MG63 (cell line): ENCODE results near the gene TBC1D8B. TPM values are rescaled to one million over a fixed set of nuclear protein-coding genes. Genes with fewer than 3 reads are reported as not detected.
"Not testable (repeated sequence)": the region's sequence is repeated elsewhere in the genome, so short reads cannot be mapped to it uniquely, and the experiment has no call there.

Experiments used
- DNase-seq: peaks from one replicate; pipeline ENCODE4 v3.0.0-alpha.2; 2020
- H3K27me3 ChIP-seq: fragments of 250-450 bp; sonication (Bioruptor Pico); 2 replicates; pipeline ENCODE4 v1.5.1; 2020; ENCODE audit warnings: mild to moderate bottlenecking, moderate library complexity
- H3K36me3 ChIP-seq: fragments of 250-450 bp; sonication (Bioruptor Pico); 2 replicates; pipeline ENCODE4 v1.5.1; 2020; ENCODE audit warnings: mild to moderate bottlenecking, moderate library complexity
- H3K4me3 ChIP-seq: fragments of 250-450 bp; sonication (Bioruptor Pico); 2 replicates; pipeline ENCODE4 v1.5.1; 2020; ENCODE audit warnings: mild to moderate bottlenecking, moderate library complexity
- H3K9me3 ChIP-seq: fragments of 250-450 bp; sonication (Bioruptor Pico); 2 replicates; pipeline ENCODE4 v1.5.1; 2020; ENCODE audit warnings: mild to moderate bottlenecking, moderate library complexity
- total RNA-seq: library from RNA; depleted of rRNA; stranded (reverse); fragments of >200 nt; shearing (Covaris generic); gene quantifications from 2 replicates; pipeline ENCODE4 v1.2.3, GENCODE V29; 2014; ENCODE audit warnings: low replicate concordance; rRNA removed

The TBC1D8B gene
- 0.82 and 2.5 TPM in 2 replicates for total RNA-seq

DNA sequence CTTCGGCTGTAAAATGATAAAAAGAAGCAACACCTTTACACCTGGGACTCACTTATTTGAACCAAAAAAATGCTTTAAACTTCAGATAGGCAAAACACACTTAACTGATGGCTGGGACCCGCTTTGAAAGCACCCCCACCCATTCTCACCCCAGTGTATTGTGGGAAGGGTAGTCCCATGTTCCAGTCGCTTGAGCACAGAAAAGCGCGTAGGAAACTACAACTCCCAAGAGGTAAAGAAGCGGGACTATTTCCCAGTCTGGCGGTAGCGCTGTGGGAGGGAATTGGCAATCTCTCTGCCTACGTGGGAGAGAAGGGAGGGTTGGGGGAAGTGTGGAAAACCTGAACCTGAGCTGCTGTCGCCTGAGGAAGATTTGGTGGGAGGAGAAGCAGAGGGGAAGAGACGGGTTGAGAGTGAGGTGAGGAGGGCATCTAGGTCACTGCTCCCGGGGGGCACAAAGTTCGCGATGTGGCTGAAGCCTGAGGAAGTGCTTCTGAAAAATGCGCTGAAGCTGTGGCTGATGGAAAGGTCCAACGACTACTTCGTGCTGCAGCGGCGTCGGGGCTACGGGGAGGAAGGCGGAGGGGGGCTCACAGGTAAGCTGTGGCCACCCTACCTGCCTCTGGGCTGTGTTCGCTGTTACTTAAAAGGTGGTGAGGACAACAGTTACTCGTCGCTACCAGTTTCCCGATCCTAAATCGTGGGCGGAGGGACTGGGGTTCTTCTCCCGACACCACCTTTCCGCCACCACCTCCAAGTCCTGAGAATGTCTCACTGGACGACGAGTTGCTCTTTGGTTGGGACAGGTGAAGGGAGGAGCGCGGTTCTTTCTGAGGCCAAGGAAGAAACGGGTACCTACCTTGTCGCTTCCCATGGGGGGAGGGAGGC is at the start of gene TBC1D8B:
Gene TBC1D8B, plus strand, starts transcription at position 286 of the 888 bp plus-strand sequence. Its CDS starts 181 bp downstream, at position 467.
- Histone ChIP-seq H3K9me3 (no peaks in the 10 kb centered on the region), H3K4me3 (peak within 1 kb of the TSS; percentile 68), H3K27me3 (no peaks in the 10 kb centered on the region), H3K36me3 (no peaks in the 10 kb centered on the region)
- DNase-seq, result peak; percentile 77

DNA sequence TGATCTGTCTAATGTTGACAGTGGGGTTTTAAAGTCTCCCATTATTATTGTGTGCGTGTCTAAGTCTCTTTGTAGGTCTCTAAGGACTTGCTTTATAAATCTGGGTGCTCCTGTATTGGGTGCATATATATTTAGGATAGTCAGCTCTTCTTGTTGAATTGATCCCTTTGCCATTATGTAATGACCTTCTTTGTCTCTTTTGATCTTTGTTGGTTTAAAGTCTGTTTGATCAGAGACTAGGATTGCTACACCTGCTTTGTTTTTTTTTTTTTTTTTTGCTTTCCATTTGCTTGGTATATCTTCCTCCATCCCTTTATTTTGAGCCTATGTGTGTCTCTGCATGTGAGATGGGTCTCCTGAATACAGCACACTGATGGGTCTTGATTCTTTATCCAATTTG is 33.2 kb upstream of the TBC1D8B start:
- not testable (repeated sequence) for H3K36me3 ChIP-seq, H3K9me3 ChIP-seq, DNase-seq, H3K4me3 ChIP-seq, H3K27me3 ChIP-seq

DNA sequence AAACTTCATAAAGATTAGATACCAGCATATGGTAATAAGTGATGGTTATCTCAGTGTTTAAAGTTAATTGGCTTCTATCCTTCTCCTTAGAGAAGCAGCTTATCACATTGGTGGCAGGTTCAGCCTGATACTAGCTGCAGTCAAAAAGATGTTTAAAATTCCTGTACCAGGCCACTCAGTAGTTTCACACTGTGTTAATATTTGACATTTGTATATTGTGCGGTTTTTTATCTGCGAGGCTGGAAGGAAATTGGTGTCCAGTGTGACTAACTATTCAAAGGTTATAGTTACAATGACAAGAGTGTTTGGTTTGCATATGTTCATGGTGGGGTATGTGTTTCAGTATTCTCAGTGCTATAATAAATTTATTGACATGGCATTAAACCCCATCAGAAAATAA is 27.5 kb upstream of the TBC1D8B start:
- H3K27me3 ChIP-seq, result no peaks in the 10 kb centered on the region
- H3K4me3 ChIP-seq, result no peak overlapping the region
- no peaks in the 10 kb centered on the region for H3K9me3 ChIP-seq
- DNase-seq, result no peak
- no peaks in the 10 kb centered on the region for H3K36me3 ChIP-seq

DNA sequence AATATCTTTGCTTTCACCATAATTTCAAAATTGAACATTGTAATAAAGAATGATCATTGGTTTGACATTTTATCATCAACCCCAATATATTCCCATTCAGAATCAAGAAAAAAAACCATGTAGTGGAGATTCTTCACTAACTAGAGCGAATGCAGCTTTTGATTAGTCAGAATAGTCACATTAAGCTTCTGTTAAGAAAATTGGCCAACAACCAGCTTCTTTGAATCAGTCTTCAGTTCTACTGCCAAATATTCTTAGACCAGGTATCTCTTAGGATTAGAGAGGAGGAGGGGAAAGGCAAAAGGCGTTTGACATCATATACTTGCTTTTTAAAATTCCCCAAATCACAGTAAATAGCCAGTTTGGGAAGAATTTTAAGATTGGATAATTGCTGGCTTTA is 22.2 kb upstream of the TBC1D8B start:
- Histone ChIP-seq H3K9me3 (no peaks in the 10 kb centered on the region), H3K27me3 (no peaks in the 10 kb centered on the region), H3K4me3 (no peak overlapping the region), H3K36me3 (no peaks in the 10 kb centered on the region)
- no peak for DNase-seq

DNA sequence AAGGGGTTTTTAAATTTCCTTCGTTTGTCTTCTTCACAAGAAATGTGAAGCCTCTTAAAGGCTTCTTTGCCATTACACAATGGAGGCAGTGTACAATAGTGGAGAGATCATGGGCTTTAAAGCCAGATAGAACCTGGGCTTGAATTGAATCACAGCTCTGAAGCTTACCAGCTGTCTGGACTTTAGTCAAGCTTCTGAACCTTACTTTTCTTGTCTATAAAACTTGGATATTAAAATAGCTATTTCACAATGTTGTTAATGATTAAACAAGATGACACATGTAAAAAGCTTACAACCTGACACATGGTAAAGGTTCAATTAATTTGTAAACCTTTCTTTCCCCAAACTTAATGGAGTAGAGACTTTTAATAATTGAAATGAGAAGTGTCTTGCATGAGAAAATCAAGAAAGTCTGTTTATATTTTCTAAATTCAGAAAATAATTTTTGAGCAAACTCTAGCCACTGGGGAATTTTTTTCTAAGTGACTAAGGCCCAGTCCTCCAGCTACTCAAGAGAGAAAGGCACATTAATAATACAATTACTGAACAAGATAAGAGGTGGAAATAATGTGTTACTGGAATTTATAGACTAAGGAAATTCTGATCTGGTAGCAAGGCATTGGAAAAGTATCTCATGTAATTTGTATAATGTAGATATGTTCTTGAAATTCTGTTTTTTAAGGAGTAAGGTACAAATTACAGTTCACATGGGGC is 21.7 kb upstream of the TBC1D8B start:
- no peaks in the 10 kb centered on the region for H3K9me3 ChIP-seq
- no peak overlapping the region for H3K4me3 ChIP-seq
- DNase-seq, result no peak
- H3K27me3 ChIP-seq, result no peaks in the 10 kb centered on the region
- H3K36me3 ChIP-seq, result no peaks in the 10 kb centered on the region

DNA sequence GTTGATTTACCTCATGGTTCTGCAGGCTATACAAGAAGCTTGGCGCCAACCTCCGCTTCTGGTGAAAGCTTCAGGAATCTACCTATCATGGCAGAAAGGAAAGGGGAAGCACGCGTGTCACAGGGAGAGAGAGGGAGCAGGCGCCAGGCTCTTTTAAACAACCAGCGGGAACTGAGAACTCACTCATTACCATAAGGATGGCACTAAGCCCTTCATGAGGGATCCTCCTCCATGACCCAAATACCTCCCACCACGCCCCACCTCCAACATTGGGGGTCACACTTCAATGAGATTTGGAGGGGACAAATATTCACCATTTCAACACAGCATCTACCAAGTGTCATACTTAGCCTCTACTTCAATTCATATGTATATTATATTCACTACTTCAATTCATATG is 18.8 kb upstream of the TBC1D8B start:
- no peaks in the 10 kb centered on the region for H3K9me3 ChIP-seq
- H3K36me3 ChIP-seq, result no peaks in the 10 kb centered on the region
- H3K4me3 ChIP-seq, result no peak overlapping the region
- H3K27me3 ChIP-seq, result no peaks in the 10 kb centered on the region
- DNase-seq, result no peak

DNA sequence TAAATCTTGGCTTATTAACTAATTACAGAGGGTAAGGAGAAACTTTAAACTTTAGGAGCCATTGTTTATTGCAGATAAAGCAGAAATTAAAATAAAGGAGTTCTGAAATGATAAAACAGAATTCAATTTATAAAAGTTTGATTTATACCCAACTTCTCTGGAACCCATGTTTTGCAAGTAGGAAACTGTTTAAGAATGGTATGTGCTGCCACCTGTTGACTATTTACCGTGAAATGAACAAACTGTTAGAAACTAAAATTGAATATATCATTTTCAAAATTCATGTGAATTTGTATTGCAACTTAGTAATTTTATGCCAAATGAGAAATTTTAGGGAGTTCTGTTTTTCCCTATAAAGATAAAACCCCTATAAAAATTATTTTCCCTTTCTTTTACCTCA is 11.0 kb upstream of the TBC1D8B start:
- no peak overlapping the region for H3K4me3 ChIP-seq
- H3K36me3 ChIP-seq, result no peaks in the 10 kb centered on the region
- DNase-seq, result no peak

DNA sequence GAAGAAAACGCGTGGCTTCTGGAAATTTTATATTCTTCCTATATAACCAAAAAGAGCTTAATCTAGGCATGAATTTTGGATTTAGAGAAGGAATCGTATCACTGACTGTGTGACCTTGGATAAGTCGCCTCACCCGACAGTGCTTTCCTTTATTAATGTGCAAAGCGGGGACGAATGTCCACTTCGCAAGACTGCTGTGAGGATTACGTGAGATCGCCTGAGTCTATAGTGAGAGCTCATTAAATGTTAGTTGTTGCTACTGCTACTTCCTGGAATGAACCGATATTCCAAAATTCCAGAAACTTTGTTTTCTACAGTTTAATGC is 448 bp upstream of the TBC1D8B start:
- H3K27me3 ChIP-seq, result no peaks in the 10 kb centered on the region
- DNase-seq, result no peak
- no peaks in the 10 kb centered on the region for H3K9me3 ChIP-seq
- no peaks in the 10 kb centered on the region for H3K36me3 ChIP-seq
- peak overlapping the region; percentile 68 for H3K4me3 ChIP-seq

More for the DNA sequence above, 11.0 kb upstream of the TBC1D8B start:
- Histone ChIP-seq H3K27me3 (no peaks in the 10 kb centered on the region), H3K9me3 (no peaks in the 10 kb centered on the region)

DNA sequence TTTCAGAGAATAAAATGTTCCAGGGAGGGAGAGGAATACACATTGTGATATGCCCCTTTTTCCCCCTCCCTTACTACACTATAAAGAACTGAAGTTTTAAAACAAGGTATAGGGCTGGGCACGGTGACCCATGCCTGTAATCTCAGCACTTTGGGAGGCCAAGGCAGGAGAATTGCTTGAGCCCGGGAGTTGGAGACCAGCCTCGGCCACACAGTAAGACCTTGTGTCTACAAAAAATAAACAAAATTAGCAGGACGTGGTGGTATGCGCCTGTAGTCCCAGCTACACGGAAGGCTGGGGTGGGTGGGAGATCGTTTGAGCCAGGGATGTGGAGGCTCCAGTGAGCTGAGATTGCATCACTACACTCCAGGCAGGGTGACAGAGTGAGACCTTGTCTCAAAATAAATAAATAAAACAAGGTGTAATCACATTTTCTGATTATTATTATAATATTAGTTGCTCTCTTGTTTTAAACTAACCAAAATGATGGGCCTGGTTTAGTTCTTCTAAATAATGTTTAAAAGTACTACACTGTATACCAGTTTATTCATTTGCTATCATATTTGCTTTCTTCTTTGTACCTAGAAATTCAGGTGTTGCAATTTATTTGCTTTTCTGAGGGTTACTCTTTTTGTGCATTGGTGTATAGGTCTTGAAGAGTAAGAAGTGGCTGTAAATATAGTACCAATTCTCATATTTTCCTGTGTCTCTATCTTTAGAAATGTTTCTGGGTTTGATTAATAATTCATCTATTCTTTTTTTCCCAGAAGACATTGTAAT is 8.8 kb downstream of the TBC1D8B start:
- H3K4me3 ChIP-seq, result no peak overlapping the region
- DNase-seq, result no peak
- H3K36me3 ChIP-seq, result no peaks in the 10 kb centered on the region
- H3K27me3 ChIP-seq, result no peaks in the 10 kb centered on the region
- no peaks in the 10 kb centered on the region for H3K9me3 ChIP-seq

DNA sequence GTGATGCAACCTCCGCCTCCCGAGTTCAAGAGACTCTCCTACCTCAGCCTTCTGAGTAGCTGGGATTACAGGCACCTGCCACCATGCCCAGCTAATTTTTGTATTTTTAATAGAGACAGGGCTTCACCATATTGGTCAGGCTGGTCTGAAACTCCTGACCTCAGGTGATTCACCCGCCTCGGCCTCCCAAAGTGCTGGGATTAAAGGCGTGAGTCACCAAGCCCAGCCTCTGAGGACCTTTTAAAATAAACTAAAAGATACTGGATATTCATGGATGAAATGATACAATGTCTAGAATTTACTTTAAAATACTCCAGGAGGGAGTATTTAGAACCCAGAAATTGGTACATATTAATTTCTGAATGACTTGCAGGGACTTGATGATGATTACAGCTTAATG is 10.5 kb downstream of the TBC1D8B start:
- not testable (repeated sequence) for H3K36me3 ChIP-seq, H3K27me3 ChIP-seq, H3K9me3 ChIP-seq, H3K4me3 ChIP-seq
- DNase-seq, result peak; percentile 27

DNA sequence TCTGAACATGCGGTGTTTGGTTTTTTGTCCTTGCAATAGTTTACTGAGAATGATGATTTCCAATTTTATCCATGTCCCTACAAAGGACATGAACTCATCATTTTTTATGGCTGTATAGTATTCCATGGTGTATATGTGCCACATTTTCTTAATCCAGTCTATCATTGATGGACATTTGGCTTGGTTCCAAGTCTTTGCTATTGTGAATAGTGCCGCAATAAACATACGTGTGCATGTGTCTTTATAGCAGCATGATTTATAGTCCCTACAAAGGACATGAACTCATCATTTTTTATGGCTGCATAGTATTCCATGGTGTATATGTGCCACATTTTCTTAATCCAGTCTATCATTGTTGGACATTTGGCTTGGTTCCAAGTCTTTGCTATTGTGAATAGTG is 11.6 kb downstream of the TBC1D8B start:
- not testable (repeated sequence) for DNase-seq, H3K4me3 ChIP-seq, H3K36me3 ChIP-seq, H3K9me3 ChIP-seq, H3K27me3 ChIP-seq

DNA sequence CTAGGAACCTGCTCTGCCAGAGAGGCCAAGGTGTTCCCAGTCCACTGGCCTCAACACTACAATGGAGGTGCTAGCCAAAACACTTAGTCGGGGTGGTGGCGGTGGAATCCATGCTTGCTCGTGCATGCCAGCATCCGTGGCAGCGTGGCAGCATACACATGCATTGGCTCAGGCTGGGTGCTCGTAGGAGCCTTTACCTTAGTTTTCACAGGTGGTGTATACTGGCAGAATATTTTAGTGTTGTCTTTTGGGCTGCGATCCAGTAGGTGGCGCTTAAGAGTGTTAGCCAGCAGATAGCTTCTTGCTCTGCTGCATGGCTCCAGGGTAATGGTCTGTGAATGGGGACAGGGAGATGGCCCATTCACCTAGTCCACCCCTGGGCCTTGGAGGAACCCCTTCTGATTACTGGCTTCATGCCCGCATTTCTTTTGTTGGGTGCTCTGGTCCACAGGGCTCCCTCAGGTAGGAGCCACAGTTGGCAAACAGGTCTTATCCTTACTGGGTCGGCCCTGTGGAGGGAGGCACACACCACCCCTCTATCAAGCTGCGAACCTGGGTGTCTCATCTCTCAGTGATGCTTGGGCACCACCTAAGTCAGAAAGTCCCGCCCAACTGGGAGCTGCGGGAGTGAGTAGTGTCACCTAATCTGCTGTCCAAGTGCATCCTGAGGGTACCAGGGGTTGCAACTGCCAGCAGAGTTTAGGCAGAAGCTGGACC is 60.7 kb downstream of the TBC1D8B start:
- no peak overlapping the region for H3K4me3 ChIP-seq
- DNase-seq, result no peak
- no peaks in the 10 kb centered on the region for H3K36me3 ChIP-seq
- H3K9me3 ChIP-seq, result no peaks in the 10 kb centered on the region
- H3K27me3 ChIP-seq, result no peaks in the 10 kb centered on the region

DNA sequence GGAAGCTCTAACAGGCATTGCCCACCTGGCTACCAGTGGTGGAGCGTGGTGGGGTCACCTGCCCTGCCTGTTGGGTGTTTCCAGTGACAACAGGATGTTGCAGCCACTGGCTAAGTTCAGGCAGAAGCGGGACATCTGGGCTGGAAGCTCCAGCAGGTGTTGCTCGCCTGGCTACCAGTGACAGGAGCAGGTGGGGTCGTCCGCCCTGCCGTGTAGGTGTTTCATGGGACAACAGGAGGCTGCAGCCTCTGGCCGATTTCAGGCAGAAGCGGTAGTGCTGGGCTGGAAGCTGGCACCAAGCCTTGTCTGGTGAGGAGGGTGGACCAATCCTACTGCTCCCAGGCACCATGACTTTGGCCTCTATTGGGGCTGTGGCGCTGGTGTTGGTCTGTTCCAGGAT is 61.2 kb downstream of the TBC1D8B start:
- Histone ChIP-seq H3K9me3 (no peaks in the 10 kb centered on the region), H3K27me3 (no peaks in the 10 kb centered on the region), H3K4me3 (no peak overlapping the region), H3K36me3 (no peaks in the 10 kb centered on the region)
- DNase-seq, result no peak

DNA sequence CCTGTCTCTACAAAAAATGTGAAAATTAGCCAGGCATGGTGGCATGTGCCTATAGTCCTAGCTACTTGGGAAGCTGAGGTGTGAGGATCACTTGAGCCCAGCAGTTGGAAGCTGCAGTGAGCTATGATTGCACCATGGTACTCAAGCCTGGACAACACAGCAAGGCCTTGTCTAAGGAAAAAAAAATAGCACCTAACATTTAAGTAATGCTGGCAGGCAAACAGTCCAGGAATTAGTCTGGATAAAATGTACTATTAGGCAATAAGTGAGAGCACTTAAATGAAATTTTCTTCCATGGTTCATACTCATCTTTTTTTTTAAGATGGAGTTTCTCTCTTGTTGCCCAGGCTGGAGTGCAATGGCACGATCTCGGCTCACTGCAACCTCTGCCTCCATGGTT is 70.3 kb downstream of the TBC1D8B start:
- not testable (repeated sequence) for H3K27me3 ChIP-seq, H3K4me3 ChIP-seq, DNase-seq, H3K36me3 ChIP-seq, H3K9me3 ChIP-seq

DNA sequence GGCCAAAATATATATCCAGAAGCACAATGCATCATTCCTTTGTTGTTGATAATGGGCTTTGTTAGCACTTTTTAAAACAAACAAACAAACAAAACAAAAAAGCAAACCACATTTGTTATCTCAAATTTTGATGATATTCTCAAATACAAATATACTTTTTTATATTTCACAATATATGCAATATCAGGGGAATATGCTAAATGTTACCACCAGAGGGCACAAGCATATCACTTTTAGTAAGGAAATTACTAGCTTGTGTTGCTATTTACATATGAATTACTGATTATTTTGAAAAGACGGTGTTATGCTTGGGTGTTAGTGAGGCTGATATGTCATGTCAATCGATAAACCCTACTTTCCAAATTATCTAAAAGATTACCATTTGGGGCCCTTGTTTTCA is 71.6 kb downstream of the TBC1D8B start:
- Histone ChIP-seq H3K36me3 (no peaks in the 10 kb centered on the region), H3K9me3 (no peaks in the 10 kb centered on the region), H3K4me3 (no peak overlapping the region), H3K27me3 (no peaks in the 10 kb centered on the region)
- no peak for DNase-seq

DNA sequence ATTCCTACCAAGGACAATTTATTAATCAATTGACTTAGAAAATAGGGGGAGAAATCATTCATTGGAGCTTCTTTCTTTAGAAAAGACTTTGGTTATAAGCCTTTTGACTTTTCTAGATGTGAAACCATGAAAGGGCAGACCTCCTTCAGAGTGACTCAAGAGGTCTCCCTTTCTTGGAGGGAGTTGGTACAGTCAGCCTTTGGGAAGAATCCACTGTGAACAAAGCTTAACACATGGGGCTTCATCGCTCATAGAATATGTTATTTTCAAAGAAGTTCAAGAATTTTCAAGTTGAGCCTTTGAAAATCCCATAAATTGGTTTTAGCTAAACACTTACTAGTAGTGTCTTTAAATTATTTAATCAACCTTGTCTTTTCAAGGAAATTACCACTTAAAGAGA is 72.7 kb downstream of the TBC1D8B start:
- no peak overlapping the region for H3K4me3 ChIP-seq
- DNase-seq, result no peak
- H3K36me3 ChIP-seq, result no peaks in the 10 kb centered on the region
- H3K27me3 ChIP-seq, result no peaks in the 10 kb centered on the region
- no peaks in the 10 kb centered on the region for H3K9me3 ChIP-seq

DNA sequence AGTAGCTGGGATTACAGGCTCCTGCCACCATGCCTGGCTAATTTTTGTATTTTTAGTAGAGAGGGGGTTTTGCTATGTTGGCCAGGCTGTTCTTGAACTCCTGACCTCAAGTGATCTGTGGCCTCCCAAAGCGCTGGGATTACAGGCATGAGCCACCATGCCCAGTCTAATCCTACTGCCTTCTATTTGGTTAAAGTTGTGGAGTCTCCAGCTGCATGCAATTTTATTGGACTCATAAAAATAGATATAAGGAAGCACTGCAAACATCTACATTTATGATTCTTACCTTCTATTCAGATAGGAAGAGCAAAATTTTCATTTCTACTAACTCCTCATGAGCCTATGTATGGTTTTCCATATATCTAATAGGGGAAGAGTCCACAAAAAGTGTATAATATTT is 87.0 kb downstream of the TBC1D8B start:
- no peak for DNase-seq
- no peaks in the 10 kb centered on the region for H3K27me3 ChIP-seq
- H3K9me3 ChIP-seq, result no peaks in the 10 kb centered on the region
- no peaks in the 10 kb centered on the region for H3K36me3 ChIP-seq
- H3K4me3 ChIP-seq, result no peak overlapping the region
